NB4 (cell line): ENCODE measurements around the gene HOXD4.

Source experiments
- DNase-seq: peaks from one replicate; pipeline ENCODE4 v3.0.0; 2010; ENCODE audit warnings: low read depth
- H3K4me3 ChIP-seq: one replicate; pipeline ENCODE4 v1.5.1; 2011; ENCODE audit warnings: mild to moderate bottlenecking, low read depth, low read length, moderate library complexity
- CTCF ChIP-seq: IDR thresholded peaks from one replicate; pipeline ENCODE4 v1.5.1; 2012; ENCODE audit warnings: low read depth, low read length
- MAX ChIP-seq: IDR thresholded peaks from 2 replicates; pipeline ENCODE4 v1.6.1; 2011; ENCODE audit warnings: low read depth, low read length
- MYC ChIP-seq: IDR thresholded peaks from 2 replicates; pipeline ENCODE4 v1.6.1; 2011; ENCODE audit warnings: low read depth, low read length
- POLR2A ChIP-seq: IDR thresholded peaks from 2 replicates; pipeline ENCODE4 v1.6.1; 2011; ENCODE audit warnings: mild to moderate bottlenecking; ENCODE audit not compliant: insufficient read length; ENCODE audit errors: extremely low read depth

HOXD4 gene

GRCh38 chr2:176125772-176126054 lies 25.6 kb upstream of the HOXD4 start:
- no peak overlapping the region for H3K4me3 ChIP-seq
- TF ChIP-seq MYC (no peak), POLR2A (no peak), MAX (no peak), CTCF (no peak)
- DNase-seq: no peak

- TF ChIP-seq CTCF (peak; percentile 74), POLR2A (no peak), MYC (no peak), MAX (no peak)
- peak; percentile 69 for DNase-seq
- no peak overlapping the region for H3K4me3 ChIP-seq
Observed at GRCh38 chr2:176126929-176127773, 24.2 kb upstream of the HOXD4 start.

GRCh38 chr2:176127774-176128072 lies 23.6 kb upstream of the HOXD4 start:
- DNase-seq: no peak
- no peak overlapping the region for H3K4me3 ChIP-seq
- TF ChIP-seq MYC (no peak), CTCF (no peak), POLR2A (no peak), MAX (no peak)

GRCh38 chr2:176128172-176128981 lies 23.0 kb upstream of the HOXD4 start:
- TF ChIP-seq CTCF: no peak
- no peak for TF ChIP-seq MAX
- no peak for TF ChIP-seq POLR2A
- TF ChIP-seq MYC: no peak
- no peak overlapping the region for H3K4me3 ChIP-seq
- peak; percentile 72 for DNase-seq

- no peak for DNase-seq
Observed at GRCh38 chr2:176128982-176129796, 22.2 kb upstream of the HOXD4 start, which contains the start of gene HOXD8. Gene HOXD8, plus strand, starts transcription at chr2:176129705. Its CDS starts 662 bp downstream, at chr2:176130367.

More at GRCh38 chr2:176128982-176129796, 22.2 kb upstream of the HOXD4 start, which contains the start of gene HOXD8:
- H3K4me3 ChIP-seq: no peak within 1 kb of the TSS
- no peak for TF ChIP-seq POLR2A
- no peak for TF ChIP-seq MAX
- no peak for TF ChIP-seq CTCF
- no peak for TF ChIP-seq MYC
